MM.1S (cell line): Measurements from ENCODE around the gene STK38L.
"Not testable (repeated sequence)": the region's sequence is repeated elsewhere in the genome, so short reads cannot be mapped to it uniquely, and the experiment has no call there.

Source experiments
- DNase-seq: peaks from one replicate; pipeline ENCODE4 v3.0.0-alpha.2; 2015
- H2AFZ ChIP-seq: fragments of 300-600 bp; sonication (generic); 2 replicates; pipeline ENCODE4 v1.6.0; 2016; ENCODE audit warnings: antibody characterized with exemption, low read length
- H3F3A ChIP-seq: fragments of 300-600 bp; sonication (generic); 2 replicates; pipeline ENCODE4 v1.6.1; 2016; ENCODE audit warnings: mild to moderate bottlenecking, antibody characterized with exemption, low read length, moderate library complexity, mixed read lengths; ENCODE audit not compliant: insufficient read depth
- H3K27ac ChIP-seq: fragments of 300-600 bp; sonication (generic); 2 replicates; pipeline ENCODE4 v1.5.1; 2016; ENCODE audit warnings: mild to moderate bottlenecking, low read length
- H3K27me3 ChIP-seq: fragments of 300-600 bp; sonication (generic); replicated peaks from 2 replicates; pipeline ENCODE4 v1.6.0; 2016; ENCODE audit warnings: low read length; ENCODE audit not compliant: insufficient read depth
- H3K36me3 ChIP-seq: fragments of 300-600 bp; sonication (generic); replicated peaks from 2 replicates; pipeline ENCODE4 v1.6.1; 2016; ENCODE audit warnings: mild to moderate bottlenecking, low read length, mixed read lengths; ENCODE audit not compliant: insufficient read depth
- H3K4me1 ChIP-seq: fragments of 300-600 bp; sonication (generic); 2 replicates; pipeline ENCODE4 v1.6.1; 2016; ENCODE audit warnings: low read length, mixed read lengths
- H3K4me2 ChIP-seq: fragments of 300-600 bp; sonication (generic); 2 replicates; pipeline ENCODE4 v1.6.0; 2016; ENCODE audit warnings: low read depth, low read length
- H3K4me3 ChIP-seq: fragments of 300-600 bp; sonication (generic); 2 replicates; pipeline ENCODE4 v1.5.1; 2016; ENCODE audit warnings: low read length, mixed read lengths
- H3K79me2 ChIP-seq: fragments of 300-600 bp; sonication (generic); 2 replicates; pipeline ENCODE4 v1.6.1; 2016; ENCODE audit warnings: mixed run types, low read length, mixed read lengths
- H3K9ac ChIP-seq: fragments of 300-600 bp; sonication (generic); 2 replicates; pipeline ENCODE4 v1.6.1; 2016; ENCODE audit warnings: low read length, mixed read lengths
- H3K9me2 ChIP-seq: fragments of 300-600 bp; sonication (generic); replicated peaks from 2 replicates; pipeline ENCODE4 v1.6.1; 2016; ENCODE audit warnings: mild to moderate bottlenecking, low read length, mixed read lengths; ENCODE audit not compliant: insufficient read depth
- H3K9me3 ChIP-seq: fragments of 300-600 bp; sonication (generic); replicated peaks from 2 replicates; pipeline ENCODE4 v1.6.1; 2016; ENCODE audit warnings: mild to moderate bottlenecking, low read length, mixed read lengths; ENCODE audit not compliant: insufficient read depth
- H4K20me1 ChIP-seq: fragments of 300-600 bp; sonication (generic); 2 replicates; pipeline ENCODE4 v1.6.1; 2016; ENCODE audit warnings: mild to moderate bottlenecking, low read length, moderate library complexity, mixed read lengths; ENCODE audit not compliant: insufficient read depth
- EZH2 ChIP-seq: fragments of 300-600 bp; sonication (generic); optimal IDR thresholded peaks from 2 replicates; pipeline ENCODE3; 2017; ENCODE audit warnings: low read depth, mild to moderate bottlenecking, antibody characterized with exemption, low read length, mixed read lengths
- EZH2phosphoT487 ChIP-seq: fragments of 300-600 bp; sonication (generic); IDR thresholded peaks from 2 replicates; pipeline ENCODE4 v1.6.1; 2018; ENCODE audit warnings: antibody characterized with exemption, low read length
- TF ChIP-seq, protein P1 (sequence below): fragments of 300-600 bp; sonication (generic); IDR thresholded peaks from 2 replicates; pipeline ENCODE4 v1.5.1; 2016; ENCODE audit warnings: antibody characterized with exemption, low read length, mixed read lengths

STK38L gene

DNA sequence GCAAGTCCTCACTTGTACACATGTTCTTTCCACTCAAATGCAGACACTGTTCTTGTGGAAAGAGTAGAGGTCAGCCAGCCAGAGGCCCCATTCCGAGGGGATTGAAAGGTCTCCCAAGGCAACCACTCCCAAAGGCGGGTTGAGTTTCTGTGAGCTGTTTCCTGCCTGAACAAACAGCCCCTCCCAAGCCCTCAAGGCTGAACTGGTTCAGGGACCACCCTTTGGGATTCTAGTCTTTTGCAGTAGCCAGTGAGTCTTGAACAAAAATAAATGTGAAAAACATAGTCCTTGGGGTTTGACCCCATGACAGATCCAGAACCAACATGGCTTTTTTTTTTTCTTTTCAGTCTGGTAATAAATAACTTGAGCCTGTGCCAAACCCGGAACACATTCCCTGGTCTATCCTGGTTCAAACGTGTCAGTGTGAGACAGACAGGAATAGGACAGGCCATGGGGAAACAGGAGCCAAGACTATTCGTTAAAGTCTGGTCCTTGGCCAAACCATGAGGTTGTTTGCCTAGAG, 17.6 kb upstream of the STK38L start:
- Histone ChIP-seq H3K79me2 (no peaks in the 10 kb centered on the region), H3K36me3 (no peaks in the 10 kb centered on the region), H3K27me3 (no peaks in the 10 kb centered on the region), H2AFZ (no peak overlapping the region; the same call in 1 of the 2 replicates), H3K9ac (no peak overlapping the region), H3K4me3 (no peak overlapping the region), H4K20me1 (no peaks in the 10 kb centered on the region), H3K4me2 (peak overlapping the region; percentile 40; the same call in 1 of the 2 replicates), H3K27ac (no peak overlapping the region), H3K9me2 (no peaks in the 10 kb centered on the region), H3F3A (peaks cover 21% of the 10 kb centered on the region), H3K4me1 (peaks cover 22% of the 10 kb centered on the region), H3K9me3 (no peaks in the 10 kb centered on the region)
- DNase-seq = no peak
- TF ChIP-seq EZH2 (no peak), EZH2phosphoT487 (no peak)
- TF ChIP-seq, protein P1, sequence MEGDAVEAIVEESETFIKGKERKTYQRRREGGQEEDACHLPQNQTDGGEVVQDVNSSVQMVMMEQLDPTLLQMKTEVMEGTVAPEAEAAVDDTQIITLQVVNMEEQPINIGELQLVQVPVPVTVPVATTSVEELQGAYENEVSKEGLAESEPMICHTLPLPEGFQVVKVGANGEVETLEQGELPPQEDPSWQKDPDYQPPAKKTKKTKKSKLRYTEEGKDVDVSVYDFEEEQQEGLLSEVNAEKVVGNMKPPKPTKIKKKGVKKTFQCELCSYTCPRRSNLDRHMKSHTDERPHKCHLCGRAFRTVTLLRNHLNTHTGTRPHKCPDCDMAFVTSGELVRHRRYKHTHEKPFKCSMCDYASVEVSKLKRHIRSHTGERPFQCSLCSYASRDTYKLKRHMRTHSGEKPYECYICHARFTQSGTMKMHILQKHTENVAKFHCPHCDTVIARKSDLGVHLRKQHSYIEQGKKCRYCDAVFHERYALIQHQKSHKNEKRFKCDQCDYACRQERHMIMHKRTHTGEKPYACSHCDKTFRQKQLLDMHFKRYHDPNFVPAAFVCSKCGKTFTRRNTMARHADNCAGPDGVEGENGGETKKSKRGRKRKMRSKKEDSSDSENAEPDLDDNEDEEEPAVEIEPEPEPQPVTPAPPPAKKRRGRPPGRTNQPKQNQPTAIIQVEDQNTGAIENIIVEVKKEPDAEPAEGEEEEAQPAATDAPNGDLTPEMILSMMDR = no peak

DNA sequence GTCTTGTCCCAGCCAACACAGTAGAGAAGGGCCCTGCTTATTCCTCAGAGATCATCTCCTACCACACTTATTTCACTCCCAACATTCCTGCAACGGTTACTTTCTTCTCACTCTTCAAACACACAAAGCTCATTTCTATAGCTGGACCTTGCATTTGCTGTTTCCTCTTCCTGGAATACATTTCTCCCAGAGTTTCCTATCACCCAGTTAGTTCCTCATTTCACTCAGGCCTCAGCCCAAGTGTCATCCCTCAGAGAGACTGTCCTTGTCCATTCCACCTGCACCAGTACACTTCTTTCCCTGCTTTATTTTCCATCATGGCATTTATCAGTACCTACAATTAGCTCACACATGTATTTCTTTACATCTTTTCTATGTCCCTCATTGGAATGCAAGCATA, 14.7 kb upstream of the STK38L start:
- no peaks in the 10 kb centered on the region for H4K20me1 ChIP-seq
- H3K9me2 ChIP-seq = no peaks in the 10 kb centered on the region
- H2AFZ ChIP-seq = no peak overlapping the region
- H3K9me3 ChIP-seq = no peaks in the 10 kb centered on the region
- no peak overlapping the region for H3K9ac ChIP-seq
- no peak overlapping the region for H3K4me2 ChIP-seq
- no peak for TF ChIP-seq EZH2
- TF ChIP-seq, protein P1 = no peak
- DNase-seq = no peak
- no peaks in the 10 kb centered on the region for H3K36me3 ChIP-seq
- H3F3A ChIP-seq = no peaks in the 10 kb centered on the region
- H3K27ac ChIP-seq = no peak overlapping the region
- H3K27me3 ChIP-seq = no peaks in the 10 kb centered on the region
- no peaks in the 10 kb centered on the region for H3K79me2 ChIP-seq
- H3K4me3 ChIP-seq = no peak overlapping the region
- peaks cover 9% of the 10 kb centered on the region for H3K4me1 ChIP-seq

DNA sequence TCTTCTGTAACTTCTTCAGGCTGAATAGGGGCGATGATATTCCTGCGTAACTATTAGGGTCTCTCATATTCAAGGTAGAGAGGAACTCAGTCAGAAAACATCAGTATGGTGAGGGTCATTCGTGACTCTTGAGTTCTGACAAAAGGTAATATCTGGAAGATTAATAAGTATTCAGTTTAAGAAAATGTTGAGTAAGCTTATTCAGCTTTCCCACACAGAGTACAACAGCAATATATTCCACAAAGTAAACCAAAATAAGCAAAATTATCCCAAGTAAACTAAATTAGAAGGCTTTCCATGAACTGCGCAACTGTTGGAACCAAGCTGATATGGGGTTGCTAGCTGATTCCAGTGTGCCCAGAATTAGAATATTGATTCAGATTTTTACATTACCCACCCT, 12.7 kb upstream of the STK38L start:
- not testable (repeated sequence) for DNase-seq

DNA sequence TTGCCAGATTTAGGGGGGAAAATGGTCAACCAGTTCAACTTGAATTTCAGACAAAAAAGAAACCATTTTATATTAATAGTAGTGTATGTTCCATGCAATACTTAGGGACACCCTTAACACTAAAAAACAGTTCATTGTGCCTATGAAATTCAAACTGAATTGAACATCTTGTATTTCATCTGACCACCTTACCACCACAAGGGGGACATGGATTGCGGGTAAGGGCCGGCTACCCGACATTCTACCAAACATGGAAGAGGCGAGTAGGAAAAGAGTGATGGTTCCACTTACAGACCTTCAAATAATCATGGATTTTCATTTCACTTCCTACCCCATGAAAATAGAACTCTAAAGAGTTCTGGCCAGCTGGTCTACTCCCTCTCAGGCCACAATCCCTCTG, 10.3 kb upstream of the STK38L start:
- no peaks in the 10 kb centered on the region for H3K79me2 ChIP-seq
- H3K27me3 ChIP-seq = no peaks in the 10 kb centered on the region
- no peak overlapping the region for H2AFZ ChIP-seq
- H3F3A ChIP-seq = peaks cover 15% of the 10 kb centered on the region
- TF ChIP-seq EZH2 (no peak), EZH2phosphoT487 (no peak)
- TF ChIP-seq, protein P1 = no peak
- no peak for DNase-seq
- no peaks in the 10 kb centered on the region for H3K9me2 ChIP-seq
- H3K9me3 ChIP-seq = no peaks in the 10 kb centered on the region
- no peak overlapping the region for H3K4me2 ChIP-seq
- H3K4me1 ChIP-seq = peaks cover 27% of the 10 kb centered on the region
- no peaks in the 10 kb centered on the region for H3K36me3 ChIP-seq
- H3K9ac ChIP-seq = no peak overlapping the region
- H3K27ac ChIP-seq = no peak overlapping the region
- H3K4me3 ChIP-seq = no peak overlapping the region
- H4K20me1 ChIP-seq = no peaks in the 10 kb centered on the region

More for the DNA sequence above, 12.7 kb upstream of the STK38L start:
- H3K9me3 ChIP-seq, H3K27ac ChIP-seq, H3F3A ChIP-seq, H3K4me2 ChIP-seq, H3K36me3 ChIP-seq, H3K4me3 ChIP-seq, H3K9ac ChIP-seq, H3K9me2 ChIP-seq, H3K27me3 ChIP-seq, H3K79me2 ChIP-seq, H4K20me1 ChIP-seq, H2AFZ ChIP-seq: not testable (repeated sequence)
- H3K4me1 ChIP-seq = peaks cover 14% of the 10 kb centered on the region
